ENCODE results near the gene TRIM10. TPM values are rescaled to one million over a fixed set of nuclear protein-coding genes. Genes with fewer than 3 reads are reported as not detected.
A peak's percentile ranks its signal among the peaks of the same experiment; 100 is the strongest.
"Not testable (repeated sequence)": the region's sequence is repeated elsewhere in the genome, so short reads cannot be mapped to it uniquely, and the experiment has no call there.

TRIM10 gene
- total and polyA plus RNA-seq, 12 donors, result not detected

GRCh38 chr6:30127238-30128093, 33.5 kb downstream of the TRIM10 start:
- 3 to 8% methylated on average over 50 of the region's 50 CpGs for WGBS, 2 donors
- H3K27me3 ChIP-seq, result peaks cover 10 to 95% (median 79%) of the 10 kb centered on the region in 7 donors
- no peaks in the 10 kb centered on the region for H3K9me3 ChIP-seq
- TF ChIP-seq, protein P1, sequence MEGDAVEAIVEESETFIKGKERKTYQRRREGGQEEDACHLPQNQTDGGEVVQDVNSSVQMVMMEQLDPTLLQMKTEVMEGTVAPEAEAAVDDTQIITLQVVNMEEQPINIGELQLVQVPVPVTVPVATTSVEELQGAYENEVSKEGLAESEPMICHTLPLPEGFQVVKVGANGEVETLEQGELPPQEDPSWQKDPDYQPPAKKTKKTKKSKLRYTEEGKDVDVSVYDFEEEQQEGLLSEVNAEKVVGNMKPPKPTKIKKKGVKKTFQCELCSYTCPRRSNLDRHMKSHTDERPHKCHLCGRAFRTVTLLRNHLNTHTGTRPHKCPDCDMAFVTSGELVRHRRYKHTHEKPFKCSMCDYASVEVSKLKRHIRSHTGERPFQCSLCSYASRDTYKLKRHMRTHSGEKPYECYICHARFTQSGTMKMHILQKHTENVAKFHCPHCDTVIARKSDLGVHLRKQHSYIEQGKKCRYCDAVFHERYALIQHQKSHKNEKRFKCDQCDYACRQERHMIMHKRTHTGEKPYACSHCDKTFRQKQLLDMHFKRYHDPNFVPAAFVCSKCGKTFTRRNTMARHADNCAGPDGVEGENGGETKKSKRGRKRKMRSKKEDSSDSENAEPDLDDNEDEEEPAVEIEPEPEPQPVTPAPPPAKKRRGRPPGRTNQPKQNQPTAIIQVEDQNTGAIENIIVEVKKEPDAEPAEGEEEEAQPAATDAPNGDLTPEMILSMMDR (IDR thresholded peaks at IDR 0.05), result no peak
- H3K36me3 ChIP-seq, result no peaks in the 10 kb centered on the region
- ATAC-seq (peak in 1 of 8 donors; percentile 29), DNase-seq (no peak)
- H3K4me1 ChIP-seq, result peaks cover 0 to 17% (median 10%) of the 10 kb centered on the region in 9 donors
- peak overlapping the region in 9 of 10 donors; percentile 4 to 41 (median 14) for H3K4me3 ChIP-seq
- intact Hi-C loops (cut with DNase I), result loop anchor here in 1 of 10 donors (10.0 kb wide), 1 partner anchor 273 kb away; no protein-coding TSS in a partner anchor
- no peak overlapping the region for H3K27ac ChIP-seq

GRCh38 chr6:30122515-30122914, 38.5 kb downstream of the TRIM10 start:
- TF ChIP-seq, protein P1 (IDR thresholded peaks at IDR 0.05), result no peak
- intact Hi-C loops (cut with DNase I), result loop anchor here in 1 of 10 donors (10.0 kb wide), 1 partner anchor 268 kb away; no protein-coding TSS in a partner anchor
- DNase-seq, result no peak
- no peak overlapping the region for H3K4me3 ChIP-seq
- no peak overlapping the region for H3K27ac ChIP-seq
- WGBS, 2 donors, result 52 to 89% methylated on average over 2 of the region's 2 CpGs
- no peak for ATAC-seq
- H3K27me3 ChIP-seq, result peaks cover 0 to 71% (median 41%) of the 10 kb centered on the region in 7 donors
- no peaks in the 10 kb centered on the region for H3K36me3 ChIP-seq
- no peaks in the 10 kb centered on the region for H3K9me3 ChIP-seq
- peaks cover 0 to 5% (median 2%) of the 10 kb centered on the region in 9 donors for H3K4me1 ChIP-seq

DNA sequence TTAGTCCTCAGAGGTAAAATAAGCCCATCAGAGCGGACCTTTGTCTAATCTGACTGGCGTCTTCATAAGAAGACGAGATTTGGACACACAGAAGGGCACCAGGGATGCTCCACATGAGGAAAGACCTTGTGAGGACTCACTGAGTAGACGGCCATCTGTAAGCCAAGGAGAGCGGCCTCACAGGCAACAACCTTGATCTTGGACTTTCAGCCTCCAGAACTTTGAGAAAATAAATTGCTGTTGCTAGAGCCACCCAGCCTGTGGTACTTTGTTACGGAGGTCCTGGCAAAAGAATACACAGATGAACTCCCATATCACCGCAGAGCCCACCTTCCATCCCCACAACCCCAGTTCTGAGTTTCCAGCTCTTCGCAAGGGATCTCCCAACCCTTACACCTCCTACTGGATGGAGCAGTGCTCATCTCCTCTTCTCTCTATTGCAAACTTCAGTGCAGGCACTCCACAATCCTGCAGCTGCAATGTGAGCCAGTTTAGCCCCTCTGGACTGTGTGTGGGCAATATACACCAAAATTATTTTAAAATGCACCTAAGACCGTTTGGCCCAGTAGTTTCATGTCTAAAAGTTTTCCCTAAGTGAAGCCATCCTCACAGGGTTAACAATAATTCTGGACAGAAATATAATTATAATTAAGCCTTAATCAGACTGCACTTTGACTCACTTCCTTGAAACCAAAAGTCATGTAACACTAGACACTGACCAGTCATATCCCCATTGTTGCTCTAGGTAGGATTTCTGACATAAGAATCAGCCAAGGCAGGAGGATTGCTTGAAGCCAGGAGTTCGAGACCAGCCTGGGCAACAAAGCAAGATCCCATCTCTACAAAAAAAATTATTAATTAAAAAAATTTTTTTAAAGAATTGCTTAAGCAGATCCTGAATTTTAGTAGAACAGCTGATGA, 39.3 kb downstream of the TRIM10 start:
- no peaks in the 10 kb centered on the region for H3K4me1 ChIP-seq
- no peaks in the 10 kb centered on the region for H3K36me3 ChIP-seq
- intact Hi-C loops (cut with DNase I), result loop anchor here in 1 of 10 donors (10.0 kb wide), 1 partner anchor 267 kb away; no protein-coding TSS in a partner anchor
- TF ChIP-seq, protein P1 (IDR thresholded peaks at IDR 0.05), result no peak
- H3K4me3 ChIP-seq, result no peak overlapping the region
- ATAC-seq, result no peak
- no peak overlapping the region for H3K27ac ChIP-seq
- no peak for DNase-seq
- 79 to 80% methylated on average over 10 of the region's 10 CpGs for WGBS, 2 donors
- no peaks in the 10 kb centered on the region for H3K9me3 ChIP-seq
- peaks cover 0 to 69% (median 41%) of the 10 kb centered on the region in 7 donors for H3K27me3 ChIP-seq

GRCh38 chr6:30118691-30119090, 42.3 kb downstream of the TRIM10 start:
- H3K4me1 ChIP-seq; H3K27ac ChIP-seq; H3K9me3 ChIP-seq; intact Hi-C loops (cut with DNase I); H3K4me3 ChIP-seq; ATAC-seq; DNase-seq; H3K36me3 ChIP-seq: not testable (repeated sequence)
- WGBS, 2 donors, result 86 to 91% methylated on average over 5 of the region's 5 CpGs
- peaks cover 0 to 68% (median 42%) of the 10 kb centered on the region in 7 donors for H3K27me3 ChIP-seq

Data from heart right ventricle (tissue), 16 donors.